Measurements from ENCODE around the gene CIB2. TPM values are rescaled to one million over a fixed set of nuclear protein-coding genes. Genes with fewer than 3 reads are reported as not detected.
A peak's percentile ranks its signal among the peaks of the same experiment; 100 is the strongest.

Gene CIB2
- total and polyA plus RNA-seq, 3 donors from 2014 or later, result 24.9 to 43.6 (median 34.3) TPM

GRCh38 chr15:78168608-78169007 lies 37.4 kb upstream of the CIB2 start:
- TF ChIP-seq POLR2A (IDR thresholded peaks at IDR 0.05), result no peak
- no peak for TF ChIP-seq CTCF (IDR thresholded peaks at IDR 0.05)
- WGBS, 2 donors, result 85 to 89% methylated on average over 5 of the region's 5 CpGs
- H3K27me3 ChIP-seq, result no peaks in the 10 kb centered on the region
- DNase-seq, result no peak
- H3K27ac ChIP-seq, result no peak overlapping the region
- intact Hi-C loops (cut with DNase I; ENCODE audit: low total_unique reads), result no loop called here
- H3K4me3 ChIP-seq, result no peak overlapping the region
- no peaks in the 10 kb centered on the region for H3K4me1 ChIP-seq
- no peaks in the 10 kb centered on the region for H3K9me3 ChIP-seq
- no peaks in the 10 kb centered on the region for H3K36me3 ChIP-seq (ENCODE audit: low read depth, missing control alignments)

GRCh38 chr15:78167227-78167888 lies 36.1 kb upstream of the CIB2 start:
- DNase-seq, result no peak

GRCh38 chr15:78164010-78164409 lies 32.8 kb upstream of the CIB2 start:
- Histone ChIP-seq H3K27ac (no peak overlapping the region), H3K9me3 (no peaks in the 10 kb centered on the region), H3K36me3 (ENCODE audit: low read depth, missing control alignments) (no peaks in the 10 kb centered on the region), H3K4me3 (no peak overlapping the region), H3K4me1 (peaks cover 4% of the 10 kb centered on the region), H3K27me3 (no peaks in the 10 kb centered on the region)
- no peak for DNase-seq
- 69 to 85% methylated on average over 2 of the region's 2 CpGs for WGBS, 2 donors
- intact Hi-C loops (cut with DNase I; ENCODE audit: low total_unique reads), result no loop called here
- TF ChIP-seq POLR2A (IDR thresholded peaks at IDR 0.05) (no peak), CTCF (IDR thresholded peaks at IDR 0.05) (no peak)

More at GRCh38 chr15:78167227-78167888, 36.1 kb upstream of the CIB2 start:
- WGBS, 2 donors, result 94% methylated on average over 10 of the region's 10 CpGs
- Histone ChIP-seq H3K4me3 (no peak overlapping the region), H3K4me1 (peaks cover 4% of the 10 kb centered on the region), H3K27ac (no peak overlapping the region), H3K9me3 (no peaks in the 10 kb centered on the region), H3K27me3 (no peaks in the 10 kb centered on the region), H3K36me3 (ENCODE audit: low read depth, missing control alignments) (no peaks in the 10 kb centered on the region)
- TF ChIP-seq CTCF (IDR thresholded peaks at IDR 0.05), result no peak
- TF ChIP-seq POLR2A (IDR thresholded peaks at IDR 0.05), result no peak
- intact Hi-C loops (cut with DNase I; ENCODE audit: low total_unique reads), result no loop called here

- TF ChIP-seq CTCF (IDR thresholded peaks at IDR 0.05) (no peak), POLR2A (IDR thresholded peaks at IDR 0.05) (no peak)
- WGBS, 2 donors, result 60 to 80% methylated on average over 13 of the region's 13 CpGs
- H3K36me3 ChIP-seq (ENCODE audit: low read depth, missing control alignments), result no peaks in the 10 kb centered on the region
- H3K27me3 ChIP-seq, result no peaks in the 10 kb centered on the region
- no peaks in the 10 kb centered on the region for H3K9me3 ChIP-seq
- intact Hi-C loops (cut with DNase I; ENCODE audit: low total_unique reads), result no loop called here
- H3K27ac ChIP-seq, result peak overlapping the region; percentile 56 to 73
- peak; percentile 89 for DNase-seq
- peaks cover 4% of the 10 kb centered on the region for H3K4me1 ChIP-seq
- no peak overlapping the region for H3K4me3 ChIP-seq
These were observed 30.8 kb upstream of the CIB2 start for GRCh38 chr15:78162038-78162437.

- Histone ChIP-seq H3K9me3 (no peaks in the 10 kb centered on the region), H3K4me1 (peaks cover 18% of the 10 kb centered on the region), H3K27ac (peak overlapping the region in 1 of 2 donors; percentile 10), H3K36me3 (ENCODE audit: low read depth, missing control alignments) (no peaks in the 10 kb centered on the region), H3K27me3 (no peaks in the 10 kb centered on the region), H3K4me3 (no peak overlapping the region)
- no peak for DNase-seq
- TF ChIP-seq CTCF (IDR thresholded peaks at IDR 0.05), result no peak
- intact Hi-C loops (cut with DNase I; ENCODE audit: low total_unique reads), result no loop called here
- WGBS, 2 donors, result 90 to 96% methylated on average over 3 of the region's 3 CpGs
These were observed 28.1 kb upstream of the CIB2 start for GRCh38 chr15:78159395-78159794.
